HEK293T (cell line): ENCODE data around the gene TP53RK.

Experiments used
- BHLHE40 ChIP-seq: fragments of 450-650 bp; IDR thresholded peaks from 2 replicates; pipeline ENCODE4 v1.6.1; 2016; ENCODE audit warnings: mild to moderate bottlenecking, moderate library complexity, borderline replicate concordance
- ELF4 ChIP-seq: fragments of 450-650 bp; IDR thresholded peaks from 2 replicates; pipeline ENCODE4 v1.6.1; 2017; ENCODE audit warnings: antibody characterized with exemption
- FOXM1 ChIP-seq: fragments of 450-650 bp; IDR thresholded peaks from 2 replicates; pipeline ENCODE4 v1.6.1; 2017; ENCODE audit warnings: mild to moderate bottlenecking, borderline replicate concordance
- HDGF ChIP-seq: fragments of 450-650 bp; IDR thresholded peaks from 2 replicates; pipeline ENCODE4 v1.6.1; 2017; ENCODE audit warnings: antibody characterized with exemption, borderline replicate concordance
- L3MBTL2 ChIP-seq: fragments of 450-650 bp; conservative IDR thresholded peaks from 2 replicates; pipeline ENCODE4 v1.6.1; 2016; ENCODE audit warnings: mild to moderate bottlenecking
- NFRKB ChIP-seq: fragments of 450-650 bp; IDR thresholded peaks from 2 replicates; pipeline ENCODE4 v1.6.1; 2016; ENCODE audit warnings: mild to moderate bottlenecking, moderate library complexity
- SP1 ChIP-seq: fragments of 450-650 bp; IDR thresholded peaks from 2 replicates; pipeline ENCODE4 v1.6.1; 2017
- SUZ12 ChIP-seq: fragments of 450-650 bp; IDR thresholded peaks from 2 replicates; pipeline ENCODE4 v1.6.1; 2016; ENCODE audit warnings: mild to moderate bottlenecking
- TARDBP ChIP-seq: fragments of 450-650 bp; IDR thresholded peaks from 2 replicates; pipeline ENCODE4 v1.6.1; 2016
- ZNF384 ChIP-seq: fragments of 450-650 bp; IDR thresholded peaks from 2 replicates; pipeline ENCODE4 v1.6.1; 2016
- TF ChIP-seq, protein P1 (sequence below): fragments of 450-650 bp; IDR thresholded peaks from 2 replicates; pipeline ENCODE4 v1.6.1; 2016

DNA sequence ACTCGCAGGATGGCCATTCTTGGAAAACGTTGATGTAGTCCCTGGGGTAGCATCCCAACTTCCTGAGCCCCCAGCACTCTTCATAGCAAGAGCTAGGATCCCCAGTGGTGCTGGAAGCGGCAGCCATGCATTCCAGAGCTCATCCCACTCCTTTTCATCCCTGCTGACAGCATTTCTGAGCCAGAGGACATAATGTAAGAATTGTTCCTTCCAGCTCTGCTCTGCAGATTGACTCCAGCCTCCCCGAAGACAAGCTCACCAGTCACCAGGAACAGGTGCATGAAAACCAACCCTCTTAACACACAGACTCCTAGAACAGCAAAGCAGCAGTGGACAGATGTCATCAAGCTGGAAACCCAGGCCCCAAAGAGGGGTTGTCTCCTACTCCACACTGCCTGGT lies 41.8 kb downstream of the TP53RK start:
- TF ChIP-seq, protein P1, sequence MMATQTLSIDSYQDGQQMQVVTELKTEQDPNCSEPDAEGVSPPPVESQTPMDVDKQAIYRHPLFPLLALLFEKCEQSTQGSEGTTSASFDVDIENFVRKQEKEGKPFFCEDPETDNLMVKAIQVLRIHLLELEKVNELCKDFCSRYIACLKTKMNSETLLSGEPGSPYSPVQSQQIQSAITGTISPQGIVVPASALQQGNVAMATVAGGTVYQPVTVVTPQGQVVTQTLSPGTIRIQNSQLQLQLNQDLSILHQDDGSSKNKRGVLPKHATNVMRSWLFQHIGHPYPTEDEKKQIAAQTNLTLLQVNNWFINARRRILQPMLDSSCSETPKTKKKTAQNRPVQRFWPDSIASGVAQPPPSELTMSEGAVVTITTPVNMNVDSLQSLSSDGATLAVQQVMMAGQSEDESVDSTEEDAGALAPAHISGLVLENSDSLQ: no peak
- TF ChIP-seq BHLHE40 (no peak), HDGF (no peak), NFRKB (no peak), SUZ12 (no peak), ZNF384 (no peak), L3MBTL2 (no peak), FOXM1 (no peak), TARDBP (no peak), SP1 (no peak), ELF4 (no peak)
